GM12875 (cell line): ENCODE measurements around the gene HMCES.
A peak's percentile ranks its signal among the peaks of the same experiment; 100 is the strongest.

Experiments used
- H3K4me3 ChIP-seq: one replicate; pipeline ENCODE4 v1.5.1; 2011; ENCODE audit warnings: low read depth, low read length, control low read depth
- CTCF ChIP-seq: IDR thresholded peaks from 2 replicates; pipeline ENCODE4 v1.5.1; 2011; ENCODE audit warnings: low read depth, mild to moderate bottlenecking, control low read depth, inconsistent platforms, low read length, moderate library complexity, borderline replicate concordance; ENCODE audit not compliant: insufficient read depth

Gene HMCES

GRCh38 chr3:129312021-129312639 lies 33.5 kb downstream of the HMCES start:
- no peak for TF ChIP-seq CTCF
- H3K4me3 ChIP-seq: no peak overlapping the region

DNA sequence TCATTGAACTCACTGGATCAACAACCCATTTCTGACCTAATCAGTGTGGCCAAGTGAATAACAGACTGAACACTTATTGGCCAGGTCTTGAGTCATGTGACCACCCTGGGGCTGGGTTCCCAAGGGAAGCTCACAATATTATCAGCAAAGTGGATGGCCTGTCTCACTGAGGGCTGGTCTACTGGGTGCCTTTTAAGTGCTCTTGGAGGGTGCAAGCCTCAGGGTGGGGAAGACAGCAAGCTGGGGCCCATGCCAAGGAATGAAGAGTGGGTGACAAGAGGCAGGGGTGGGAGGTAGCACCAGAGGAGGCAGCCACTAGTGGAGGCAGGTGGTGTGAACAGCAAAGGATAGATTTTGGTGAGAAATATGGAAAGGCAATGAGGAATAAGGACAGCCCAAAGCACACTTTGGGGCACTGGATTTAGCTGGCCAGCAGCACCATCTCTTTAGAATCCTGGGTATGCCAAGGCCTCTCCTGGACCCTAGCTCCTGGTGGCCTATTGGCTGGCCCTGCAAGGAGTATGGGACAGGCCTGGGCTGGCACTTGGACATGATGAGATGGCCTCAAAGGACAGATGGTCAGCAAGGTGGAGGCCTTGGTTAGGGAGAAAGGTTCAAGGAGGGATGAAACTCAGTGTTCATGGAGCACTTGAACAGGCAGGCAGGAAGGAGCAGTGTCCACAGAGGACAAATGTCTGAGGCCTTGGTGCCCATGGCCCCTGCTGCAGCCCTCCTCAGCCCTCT lies 34.2 kb downstream of the HMCES start:
- H3K4me3 ChIP-seq: no peak overlapping the region
- no peak for TF ChIP-seq CTCF

DNA sequence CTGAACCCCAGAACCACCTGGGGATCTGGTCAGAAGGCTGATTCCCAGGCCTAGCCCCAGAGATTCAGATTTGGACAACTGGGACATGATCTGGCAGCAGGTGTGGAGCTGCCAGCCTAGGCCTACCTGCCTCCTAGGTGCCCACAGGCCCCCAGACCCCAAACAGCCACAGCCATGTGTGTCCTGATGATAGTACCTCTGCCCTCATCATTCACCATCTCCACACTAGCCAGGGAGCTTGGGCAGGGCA lies 34.7 kb downstream of the HMCES start:
- H3K4me3 ChIP-seq: no peak overlapping the region
- no peak for TF ChIP-seq CTCF

DNA sequence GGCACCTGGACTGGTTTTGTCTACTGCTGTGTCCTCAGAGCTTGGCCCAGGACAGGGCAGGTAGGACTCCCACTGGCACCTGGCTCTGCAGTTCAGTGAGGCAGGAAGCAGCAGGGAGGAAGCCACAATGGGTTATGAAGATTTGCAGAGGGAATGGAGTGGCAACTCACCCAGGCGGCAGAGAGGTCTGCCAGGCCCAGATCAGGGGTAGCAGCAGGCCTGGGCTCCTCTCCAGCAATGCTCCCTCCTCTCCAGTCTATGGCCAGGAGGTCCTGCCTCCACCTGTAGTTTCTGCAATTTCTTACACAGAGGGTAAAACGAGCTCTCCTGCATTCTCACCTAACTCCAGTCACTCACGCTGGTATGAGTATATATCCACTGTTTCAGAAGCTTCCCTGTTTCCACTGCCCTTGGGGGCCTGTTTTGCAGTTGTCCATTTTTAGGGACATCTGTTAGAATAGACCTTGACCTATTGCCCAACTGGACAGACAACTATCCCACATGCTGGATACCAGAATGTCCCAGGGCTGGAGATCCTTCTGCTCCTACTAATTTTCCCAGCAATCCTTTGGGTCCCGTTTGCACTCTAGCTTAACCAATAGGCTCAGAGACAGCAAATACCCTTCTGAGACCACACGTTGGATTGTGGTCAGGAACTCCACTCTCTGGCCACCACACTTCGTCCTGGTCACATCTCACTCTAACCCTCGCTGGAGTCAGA lies 35.2 kb downstream of the HMCES start:
- no peak overlapping the region for H3K4me3 ChIP-seq
- no peak for TF ChIP-seq CTCF

- H3K4me3 ChIP-seq: peak overlapping the region; percentile 88
- 0 out of 2 replicates have a peak, but pooled peaks have one; percentile 8 for TF ChIP-seq CTCF
Observed at GRCh38 chr3:129314386-129315222, 35.9 kb downstream of the HMCES start.

GRCh38 chr3:129315223-129315997 lies 36.7 kb downstream of the HMCES start:
- no peak for TF ChIP-seq CTCF

More at GRCh38 chr3:129315223-129315997, 36.7 kb downstream of the HMCES start:
- peak overlapping the region; percentile 88 for H3K4me3 ChIP-seq
